ENCODE measurements around the gene MARCHF3.
"Not testable (repeated sequence)": the region's sequence is repeated elsewhere in the genome, so short reads cannot be mapped to it uniquely, and the experiment has no call there.

The MARCHF3 gene

GRCh38 chr5:127014573-127014972 is 15.8 kb downstream of the MARCHF3 start:
- in situ Hi-C loops (cut with HindIII; ENCODE audit: low sequenced_read_pairs) = no loop called here

DNA sequence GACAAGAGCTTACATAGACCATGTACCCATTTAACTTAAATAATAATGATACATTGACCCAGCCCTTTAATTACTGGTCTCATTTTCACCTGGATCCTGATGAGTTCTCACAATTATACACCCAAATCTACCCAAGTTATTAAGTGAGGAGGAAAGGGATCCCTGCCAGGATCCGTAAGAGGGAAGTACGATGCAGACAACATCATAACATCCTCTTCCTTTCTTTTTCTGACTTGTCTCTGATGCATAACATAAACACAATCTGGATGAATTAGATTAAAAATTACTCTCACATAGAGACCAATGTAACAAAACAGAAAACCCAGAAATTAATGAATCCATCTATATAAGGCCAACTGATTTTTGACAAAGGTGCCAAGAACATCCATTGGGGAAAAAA is 17.0 kb downstream of the MARCHF3 start:
- in situ Hi-C loops (cut with HindIII; ENCODE audit: low sequenced_read_pairs) = no loop called here

DNA sequence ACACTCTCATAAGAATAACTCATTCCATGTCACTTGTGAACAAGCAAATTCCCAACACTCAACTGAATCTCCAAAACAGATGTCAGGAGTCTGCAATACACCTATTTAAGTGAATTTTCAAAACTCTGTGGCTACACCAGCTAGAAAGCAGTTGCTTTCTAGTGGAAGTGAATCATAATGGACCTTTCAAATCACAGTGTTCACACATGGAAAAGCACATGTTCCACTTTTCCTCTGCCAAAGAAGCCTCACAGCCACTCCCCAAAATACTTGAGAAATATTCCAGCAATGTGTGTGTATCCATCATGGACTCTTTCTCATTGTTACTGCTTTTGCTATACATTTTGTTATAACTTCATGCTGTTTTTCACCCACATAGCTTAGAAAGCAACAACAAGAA is 17.4 kb downstream of the MARCHF3 start:
- in situ Hi-C loops (cut with HindIII; ENCODE audit: low sequenced_read_pairs) = no loop called here

DNA sequence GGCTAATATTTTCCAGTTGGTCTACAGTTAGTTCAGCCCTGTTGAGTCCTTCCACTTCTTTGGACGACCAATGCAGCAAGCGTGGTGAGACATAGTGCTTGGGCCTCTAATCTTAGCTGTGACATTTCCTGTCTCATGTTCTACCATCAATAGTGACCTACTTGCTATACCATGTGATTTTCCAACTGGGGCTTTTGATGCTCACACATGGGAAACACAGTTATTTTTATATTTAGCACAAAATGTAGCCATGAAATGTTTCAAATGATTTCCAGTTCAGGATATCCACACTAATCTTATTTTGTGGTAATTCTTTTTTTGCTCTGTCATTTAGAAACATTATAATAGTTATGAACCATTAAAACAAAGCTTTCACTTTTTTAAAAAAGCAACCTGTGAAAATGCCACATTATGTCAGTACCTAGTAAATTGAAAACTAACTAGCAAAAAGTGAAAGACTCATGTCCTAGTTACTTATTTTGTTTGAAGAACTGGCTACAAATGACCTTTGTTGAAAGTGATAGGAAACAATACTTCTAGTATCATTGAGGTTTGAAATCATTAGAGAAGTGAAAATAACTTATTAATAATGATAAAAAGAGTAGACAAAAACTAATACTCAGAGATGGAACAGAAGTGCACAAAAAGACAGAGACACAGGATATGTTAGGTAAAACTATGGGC is 18.3 kb downstream of the MARCHF3 start:
- in situ Hi-C loops (cut with HindIII; ENCODE audit: low sequenced_read_pairs) = no loop called here

- in situ Hi-C loops (cut with HindIII; ENCODE audit: low sequenced_read_pairs) = no loop called here
These were observed 19.2 kb downstream of the MARCHF3 start for GRCh38 chr5:127011153-127011552.

GRCh38 chr5:127010362-127010761 is 20.0 kb downstream of the MARCHF3 start:
- in situ Hi-C loops (cut with HindIII; ENCODE audit: low sequenced_read_pairs) = no loop called here

GRCh38 chr5:127009784-127010183 is 20.6 kb downstream of the MARCHF3 start:
- in situ Hi-C loops (cut with HindIII; ENCODE audit: low sequenced_read_pairs) = no loop called here

GRCh38 chr5:127008300-127008975 is 21.9 kb downstream of the MARCHF3 start:
- in situ Hi-C loops (cut with HindIII; ENCODE audit: low sequenced_read_pairs) = no loop called here

DNA sequence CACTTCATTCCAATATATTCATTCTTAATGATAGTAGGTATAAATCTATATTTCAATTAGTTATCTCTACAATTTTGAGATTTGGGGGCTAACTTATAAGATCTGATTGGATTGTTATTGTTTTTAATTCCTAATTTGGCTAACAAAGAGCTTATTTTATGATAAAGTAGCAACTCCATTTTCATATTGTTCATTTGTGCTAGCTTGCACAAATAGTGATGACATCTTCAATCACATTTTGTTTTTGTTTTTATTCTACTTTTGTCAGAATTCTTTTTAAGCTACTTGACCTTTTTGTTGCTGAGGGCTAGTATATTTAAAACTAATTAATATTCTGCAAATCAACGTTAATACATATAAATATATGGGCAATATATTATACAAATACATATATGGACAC is 22.8 kb downstream of the MARCHF3 start:
- in situ Hi-C loops (cut with HindIII; ENCODE audit: low sequenced_read_pairs) = no loop called here

DNA sequence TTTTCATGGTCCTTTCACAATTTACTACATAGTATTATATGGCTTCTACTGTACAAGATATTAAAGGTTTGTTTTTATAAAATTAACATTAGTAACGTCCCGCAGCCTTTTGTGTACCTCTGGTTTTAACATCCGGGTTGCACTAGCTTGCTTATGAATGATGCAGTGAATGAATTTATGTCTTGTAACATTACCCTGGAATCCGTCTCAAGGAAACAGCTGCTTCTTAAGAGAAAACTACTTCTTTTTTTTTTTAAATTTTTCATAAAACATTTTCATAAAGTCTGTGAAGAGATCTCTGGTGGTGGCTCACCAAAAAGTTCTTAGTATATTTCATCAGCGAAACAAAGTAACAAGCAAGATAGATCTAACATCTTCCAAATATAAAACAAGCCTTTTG is 23.6 kb downstream of the MARCHF3 start:
- in situ Hi-C loops (cut with HindIII; ENCODE audit: low sequenced_read_pairs) = no loop called here

DNA sequence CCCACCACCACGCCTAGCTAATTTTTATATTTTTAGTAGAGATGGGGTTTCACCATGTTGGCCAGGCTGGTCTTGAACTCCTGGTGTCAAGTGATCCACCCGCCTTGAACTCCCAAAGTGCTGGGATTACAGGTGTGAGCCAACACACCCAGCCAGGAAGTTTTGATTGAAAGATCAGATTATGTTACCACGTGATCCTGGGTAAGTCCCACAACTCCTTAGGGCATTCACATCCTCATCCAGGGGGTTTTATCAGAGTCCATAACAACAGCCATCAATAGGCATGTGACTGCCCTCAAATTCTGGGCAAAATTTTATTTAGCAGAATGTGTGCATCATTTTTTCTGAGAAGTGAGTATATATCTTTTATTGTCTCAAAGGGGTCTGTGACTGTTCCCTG is 25.1 kb downstream of the MARCHF3 start:
- in situ Hi-C loops (cut with HindIII; ENCODE audit: low sequenced_read_pairs) = not testable (repeated sequence)

DNA sequence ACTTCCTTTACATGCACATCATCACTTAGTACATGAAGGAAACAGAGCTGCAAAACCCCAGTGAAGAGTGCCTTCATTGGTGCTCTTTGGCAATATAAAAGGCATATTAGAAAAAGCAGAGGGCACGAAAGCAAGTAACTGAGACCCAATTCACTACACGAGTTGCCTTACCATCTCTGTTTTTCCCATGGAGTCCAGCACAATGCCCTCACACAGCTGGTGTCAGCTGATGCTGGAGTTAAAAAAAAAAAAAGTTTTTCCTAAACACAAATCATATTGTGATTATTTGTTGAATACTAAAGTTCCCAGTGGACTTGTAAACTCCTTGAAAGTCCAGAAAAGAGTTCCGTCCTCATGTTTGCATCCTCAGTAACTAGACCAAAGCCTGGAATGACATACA is 25.6 kb downstream of the MARCHF3 start:
- in situ Hi-C loops (cut with HindIII; ENCODE audit: low sequenced_read_pairs) = no loop called here

- in situ Hi-C loops (cut with HindIII; ENCODE audit: low sequenced_read_pairs) = no loop called here
These were observed 26.4 kb downstream of the MARCHF3 start for GRCh38 chr5:127003798-127004495.

- in situ Hi-C loops (cut with HindIII; ENCODE audit: low sequenced_read_pairs) = no loop called here
These were observed 28.0 kb downstream of the MARCHF3 start for GRCh38 chr5:127002390-127002789.

- in situ Hi-C loops (cut with HindIII; ENCODE audit: low sequenced_read_pairs) = no loop called here
These were observed 28.6 kb downstream of the MARCHF3 start for GRCh38 chr5:127001621-127002296.

DNA sequence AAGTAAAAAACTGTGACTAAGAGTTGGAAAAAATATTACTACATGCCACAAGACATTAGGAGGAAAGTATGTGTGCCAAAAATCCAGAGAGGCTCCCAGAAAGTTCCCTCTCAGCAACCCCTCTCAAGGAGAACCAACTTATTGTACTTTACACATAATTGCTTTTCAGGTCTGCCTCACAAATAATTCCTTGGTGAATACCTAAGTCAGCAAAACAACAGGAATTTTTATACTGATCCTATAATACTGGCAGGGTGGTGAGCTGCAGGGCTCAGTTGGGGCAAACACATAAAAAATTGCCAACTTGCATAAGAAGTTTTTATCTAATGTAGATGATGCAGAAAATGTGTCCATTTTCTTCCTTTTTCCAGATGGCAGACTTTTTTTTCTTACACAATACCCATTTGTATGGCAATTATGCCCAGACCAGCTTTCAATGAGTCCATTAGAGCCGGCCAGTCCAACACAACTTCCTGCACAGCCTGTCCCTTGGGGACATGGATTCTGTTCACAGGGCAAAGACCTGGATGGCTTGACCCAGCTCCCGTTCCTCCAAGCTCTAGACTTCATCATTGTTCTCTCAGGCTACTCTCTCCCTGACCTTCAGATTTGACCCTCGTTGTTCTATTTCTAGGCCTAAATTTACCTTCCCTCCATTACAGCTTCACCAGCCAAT is 31.3 kb downstream of the MARCHF3 start:
- in situ Hi-C loops (cut with HindIII; ENCODE audit: low sequenced_read_pairs) = no loop called here

DNA sequence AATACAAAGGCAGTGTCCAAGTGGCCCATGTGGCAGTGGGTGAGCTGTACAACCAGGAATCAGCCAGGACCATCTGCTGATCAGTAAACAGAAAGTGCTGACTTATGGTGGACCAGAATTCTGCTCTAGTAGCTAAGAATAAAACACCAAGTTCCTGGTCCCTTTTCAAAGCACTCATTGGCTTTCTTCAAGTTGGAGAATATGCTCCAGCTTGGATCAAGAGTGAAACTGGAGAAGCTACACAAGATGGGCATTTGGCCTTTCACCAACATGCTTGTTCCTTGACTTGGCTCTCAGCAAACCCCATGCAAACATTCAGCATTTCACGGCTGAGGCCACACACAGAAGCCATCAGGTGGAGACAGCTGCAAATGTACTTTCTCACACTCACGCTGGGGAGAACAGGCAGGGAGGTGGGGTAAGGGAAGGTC is 32.1 kb downstream of the MARCHF3 start:
- in situ Hi-C loops (cut with HindIII; ENCODE audit: low sequenced_read_pairs) = no loop called here

- in situ Hi-C loops (cut with HindIII; ENCODE audit: low sequenced_read_pairs) = no loop called here
These were observed 34.7 kb downstream of the MARCHF3 start for GRCh38 chr5:126995689-126996088.

GRCh38 chr5:126995039-126995438 is 35.3 kb downstream of the MARCHF3 start:
- in situ Hi-C loops (cut with HindIII; ENCODE audit: low sequenced_read_pairs) = no loop called here

- in situ Hi-C loops (cut with HindIII; ENCODE audit: low sequenced_read_pairs) = no loop called here
These were observed 35.9 kb downstream of the MARCHF3 start for GRCh38 chr5:126994485-126994884.

DNA sequence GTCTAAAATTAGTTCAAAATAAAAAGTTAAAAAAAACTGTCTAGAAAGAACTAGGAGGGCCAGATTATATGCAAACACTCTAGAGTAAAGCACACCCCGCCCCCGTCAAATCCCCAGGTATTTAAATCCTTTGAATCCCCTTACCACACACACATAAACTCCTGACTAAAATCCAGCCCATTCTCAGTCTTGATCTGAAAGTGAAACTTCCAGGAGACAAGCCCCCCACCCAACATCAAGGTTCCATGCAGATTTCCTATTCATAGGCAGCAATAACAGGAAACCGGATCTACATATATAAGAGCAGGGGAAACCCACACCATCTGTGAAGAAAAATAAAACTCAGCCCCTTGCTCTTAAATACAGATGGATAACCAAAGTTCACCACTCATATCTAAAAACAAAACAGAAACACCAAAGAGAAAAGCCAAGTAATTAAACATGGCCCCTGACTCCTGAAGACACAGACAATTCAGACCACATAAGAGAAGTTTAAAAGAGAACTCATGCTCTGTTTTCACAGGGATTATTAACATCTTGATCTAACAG is 42.3 kb downstream of the MARCHF3 start:
- in situ Hi-C loops (cut with HindIII; ENCODE audit: low sequenced_read_pairs) = no loop called here

Measured in endothelial cell of hepatic sinusoid (primary cell).